ENCODE measurements around the gene CLDN22. TPM values are rescaled to one million over a fixed set of nuclear protein-coding genes. Genes with fewer than 3 reads are reported as not detected.

CLDN22 gene
- total and polyA plus RNA-seq, 2 of the 8 experiments (the other 6 are each of a cell fraction or from before 2014, with no cell fraction given) = not detected

DNA sequence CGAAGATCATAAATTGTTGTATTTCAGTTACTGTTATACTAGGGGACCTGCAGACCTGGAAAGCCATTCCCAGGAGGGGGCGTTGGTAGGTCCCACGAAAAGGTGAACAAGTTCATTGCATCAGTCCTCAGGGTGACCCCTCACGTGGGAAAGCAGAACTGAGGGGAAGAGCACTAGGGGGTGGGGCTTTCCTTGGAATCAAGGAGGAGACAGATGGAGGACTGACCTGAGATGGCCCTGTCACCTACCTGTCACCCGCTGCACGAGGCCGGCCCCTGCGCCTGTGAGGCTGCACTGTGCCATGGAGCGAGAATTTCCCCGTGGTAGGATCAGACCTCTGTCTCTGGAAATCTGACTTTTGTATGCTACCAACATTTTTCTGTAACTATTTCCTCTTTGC, 43.9 kb upstream of the CLDN22 start:
- no peak overlapping the region for H3K23ac ChIP-seq (ENCODE audit: insufficient read length)
- no peak overlapping the region for H2BK20ac ChIP-seq (ENCODE audit: low read length)
- H2BK12ac ChIP-seq (ENCODE audit: low read depth, low read length) = no peak overlapping the region
- no peak overlapping the region for H3K56ac ChIP-seq (replicated peaks; ENCODE audit: insufficient read length, low read depth, low read length)
- H3K4me1 ChIP-seq (replicated peaks in 1 of 4; ENCODE audit: control insufficient read depth in 3 of 4, insufficient read depth in 4 of 4, low read length in 3 of 4) = no peaks in the 10 kb centered on the region; a peak in 1 of 7 replicates
- H3K27me3 ChIP-seq (replicated peaks in 1 of 4; ENCODE audit: control insufficient read depth in 3 of 4, extremely low read depth in 1 of 4, insufficient read depth in 3 of 4, low read length in 3 of 4) = no peaks in the 10 kb centered on the region
- H4K91ac ChIP-seq (replicated peaks; ENCODE audit: insufficient read length, low read length) = no peak overlapping the region
- CTCF ChIA-PET (ENCODE audit: partially characterized antibody) = interaction anchor here (0.9 to 2.4 kb wide), 11 partner anchors 9 to 356 kb away, joined by 3 to 6 read pairs (median 4); no protein-coding TSS in a partner anchor
- H2AFZ ChIP-seq (ENCODE audit: low read length) = no peak overlapping the region
- H3K14ac ChIP-seq (ENCODE audit: insufficient read length) = no peak overlapping the region
- no peak overlapping the region for H2BK5ac ChIP-seq (ENCODE audit: low read depth, low read length)
- no peak overlapping the region for H2BK120ac ChIP-seq (replicated peaks; ENCODE audit: low read depth, low read length)
- WGBS, 2 experiments (ENCODE audit: extremely low coverage in 1 of 2, insufficient coverage in 1 of 2, insufficient read length in 1 of 2, insufficient replicate concordance in 2 of 2, low coverage in 1 of 2, low lambda C conversion rate in 2 of 2, missing lambda C conversion rate in 1 of 2) = 80% methylated on average over 9 of the region's 10 CpGs; no CpG with 5 or more reads in 1 of the 2 experiments
- H3K4me3 ChIP-seq (ENCODE audit: extremely low read depth in 1 of 4, insufficient read depth in 2 of 4, low read depth in 3 of 4, low read length in 4 of 4) = no peak overlapping the region
- H2BK15ac ChIP-seq (ENCODE audit: low read length) = no peak overlapping the region
- no peak overlapping the region for H4K5ac ChIP-seq (ENCODE audit: insufficient read length, low read depth, low read length)
- no peaks in the 10 kb centered on the region for H3K79me1 ChIP-seq (ENCODE audit: low read depth, low read length)
- no peak overlapping the region for H4K8ac ChIP-seq (ENCODE audit: extremely low read depth, insufficient read depth, low read length)
- POLR2A ChIA-PET (ENCODE audit: partially characterized antibody) = no interaction called here
- H3K9me3 ChIP-seq (ENCODE audit: insufficient read depth in 2 of 2, low read depth in 1 of 2, low read length in 1 of 2) = no peaks in the 10 kb centered on the region
- H3K9ac ChIP-seq (replicated peaks in 1 of 4; ENCODE audit: extremely low read depth in 1 of 4, low read depth in 3 of 4, low read length in 3 of 4) = no peak overlapping the region
- no peaks in the 10 kb centered on the region for H3K79me2 ChIP-seq (ENCODE audit: control insufficient read depth in 1 of 2, insufficient read depth in 2 of 2, low read length in 2 of 2)
- no peaks in the 10 kb centered on the region for H3K36me3 ChIP-seq (ENCODE audit: control insufficient read depth in 2 of 4, insufficient read depth in 4 of 4, low read length in 3 of 4)
- FAIRE-seq (no peak), DNase-seq (ENCODE audit: low read depth in 1 of 2, low spot score in 2 of 2) (no peak)
- H3K27ac ChIP-seq (ENCODE audit: low read depth, low read length) = no peak overlapping the region
- no peak overlapping the region for H3K4me2 ChIP-seq (ENCODE audit: insufficient read depth in 1 of 2, low read depth in 2 of 2, low read length in 2 of 2)
- H3K18ac ChIP-seq (ENCODE audit: extremely low read depth, low read length) = no peak overlapping the region
- peak in 1 of 3 experiments; percentile 9; a peak in 1 of 4 replicates for TF ChIP-seq CTCF (IDR thresholded peaks at IDR 0.05; ENCODE audit: control extremely low read depth in 1 of 3, insufficient read depth in 1 of 3, low read depth in 1 of 3, low read length in 3 of 3)
- no peak for TF ChIP-seq KDM4A (IDR thresholded peaks at IDR 0.05; ENCODE audit: low read depth, low read length, severe bottlenecking)
- TF ChIP-seq RAD21 (IDR thresholded peaks at IDR 0.05 in 1 of 2, conservative IDR thresholded peaks at IDR 0.05 in 1 of 2; ENCODE audit: low read depth in 2 of 2, low read length in 2 of 2) = peak in 1 of 2 experiments; percentile 14; a peak in 1 of 4 replicates
- H3K4ac ChIP-seq (replicated peaks; ENCODE audit: insufficient read length, low read depth, low read length) = no peak overlapping the region
- no peak overlapping the region for H2AK5ac ChIP-seq (ENCODE audit: low read depth, low read length)
- no peaks in the 10 kb centered on the region for H4K20me1 ChIP-seq (replicated peaks in 1 of 2; ENCODE audit: control insufficient read depth in 1 of 2, insufficient read depth in 2 of 2, low read length in 2 of 2)
- no peaks in the 10 kb centered on the region for H3K23me2 ChIP-seq (ENCODE audit: low read depth, low read length)

Data from H1 (cell line).